CD4-positive, alpha-beta T cell treated with Interferon gamma for 1 hour (primary cell): ENCODE results near the gene PCLO.
"Not testable (repeated sequence)": the region's sequence is repeated elsewhere in the genome, so short reads cannot be mapped to it uniquely, and the experiment has no call there.

Experiments
- DNase-seq: peaks from one replicate; pipeline ENCODE4 v3.0.0-alpha.2; 2020

Gene PCLO

GRCh38 chr7:83130191-83130590 is 32.5 kb downstream of the PCLO start:
- DNase-seq: no peak

- no peak for DNase-seq
Measured at GRCh38 chr7:83119494-83119893, 43.2 kb downstream of the PCLO start.

- DNase-seq: no peak
Measured at GRCh38 chr7:83119026-83119382, 43.7 kb downstream of the PCLO start.

- DNase-seq: no peak
Measured at GRCh38 chr7:83118347-83119025, 44.2 kb downstream of the PCLO start.

GRCh38 chr7:83117466-83117865 is 45.2 kb downstream of the PCLO start:
- no peak for DNase-seq

GRCh38 chr7:83111391-83111790 is 51.3 kb downstream of the PCLO start:
- no peak for DNase-seq

GRCh38 chr7:83109352-83109751 is 53.3 kb downstream of the PCLO start:
- no peak for DNase-seq

GRCh38 chr7:83105948-83106347 is 56.7 kb downstream of the PCLO start:
- no peak for DNase-seq

GRCh38 chr7:83105063-83105462 is 57.6 kb downstream of the PCLO start:
- no peak for DNase-seq

- no peak for DNase-seq
Measured at GRCh38 chr7:83101530-83101929, 61.2 kb downstream of the PCLO start.

GRCh38 chr7:83096065-83096580 is 66.6 kb downstream of the PCLO start:
- DNase-seq: no peak

- DNase-seq: no peak
Measured at GRCh38 chr7:83085299-83085698, 77.4 kb downstream of the PCLO start.

GRCh38 chr7:83079879-83080278 is 82.8 kb downstream of the PCLO start:
- not testable (repeated sequence) for DNase-seq

GRCh38 chr7:83077328-83077727 is 85.4 kb downstream of the PCLO start:
- DNase-seq: no peak

- DNase-seq: no peak
Measured at GRCh38 chr7:83072576-83073517, 89.8 kb downstream of the PCLO start.

GRCh38 chr7:83065714-83066113 is 97.0 kb downstream of the PCLO start:
- DNase-seq: no peak

- DNase-seq: no peak
Measured at GRCh38 chr7:83060218-83060617, 102.5 kb downstream of the PCLO start.

- no peak for DNase-seq
Measured at GRCh38 chr7:83058667-83059066, 104.0 kb downstream of the PCLO start.

GRCh38 chr7:83055197-83055596 is 107.5 kb downstream of the PCLO start:
- no peak for DNase-seq

GRCh38 chr7:83054472-83054871 is 108.2 kb downstream of the PCLO start:
- no peak for DNase-seq

GRCh38 chr7:83053965-83054364 is 108.7 kb downstream of the PCLO start:
- no peak for DNase-seq

GRCh38 chr7:83040484-83040883 is 122.2 kb downstream of the PCLO start:
- no peak for DNase-seq

- no peak for DNase-seq
Measured at GRCh38 chr7:83038787-83039186, 123.9 kb downstream of the PCLO start.

- no peak for DNase-seq
Measured at GRCh38 chr7:83036721-83037380, 125.8 kb downstream of the PCLO start.
